Liver (tissue), 9 donors: ENCODE data around the gene CBX4. TPM values are rescaled to one million over a fixed set of nuclear protein-coding genes. Genes with fewer than 3 reads are reported as not detected.

Experiments
- DNase-seq: peaks from one replicate; pipeline ENCODE4 v3.0.0-alpha.2; 2017; ENCODE audit warnings: low spot score
- H3K27ac ChIP-seq, 2 donors: one replicate each; pipeline ENCODE4 v1.7.0; 2013; ENCODE audit warnings: inconsistent platforms in 2 of 2, low read length in 2 of 2, control low read depth in 1 of 2, low read depth in 1 of 2, mild to moderate bottlenecking in 1 of 2
- H3K27me3 ChIP-seq, 4 donors: one replicate each; pipeline versions ENCODE4 v1.6.1 to v1.7.0; 2013; ENCODE audit warnings: low read length in 3 of 4, inconsistent platforms in 1 of 4, mild to moderate bottlenecking in 1 of 4, moderate library complexity in 1 of 4; ENCODE audit not compliant: control insufficient read depth in 4 of 4, insufficient read depth in 4 of 4
- H3K36me3 ChIP-seq, 4 donors: one replicate each; pipeline versions ENCODE4 v1.6.1 to v1.7.0; 2013; ENCODE audit warnings: low read length in 3 of 4, mild to moderate bottlenecking in 3 of 4, low read depth in 1 of 4, moderate library complexity in 1 of 4; ENCODE audit not compliant: control insufficient read depth in 4 of 4, insufficient read depth in 3 of 4
- H3K4me1 ChIP-seq, 4 donors: one replicate each; pipeline versions ENCODE4 v1.6.1 to v1.7.0; 2013; ENCODE audit warnings: low read length in 3 of 4, mild to moderate bottlenecking in 3 of 4, moderate library complexity in 1 of 4; ENCODE audit not compliant: control insufficient read depth in 4 of 4, insufficient read depth in 4 of 4
- H3K4me3 ChIP-seq, 3 donors: one replicate each; pipeline versions ENCODE4 v1.6.1 to v1.7.0; 2013; ENCODE audit warnings: low read length in 3 of 3, control low read depth in 1 of 3, low read depth in 1 of 3, mild to moderate bottlenecking in 1 of 3
- H3K9ac ChIP-seq, 2 donors: one replicate each; pipeline ENCODE4 v1.7.0; 2013; ENCODE audit warnings: low read length in 2 of 2, mild to moderate bottlenecking in 2 of 2, moderate library complexity in 2 of 2, control low read depth in 1 of 2, low read depth in 1 of 2
- H3K9me3 ChIP-seq, 4 donors: one replicate each; pipeline versions ENCODE4 v1.6.1 to v1.7.0; 2013; ENCODE audit warnings: low read length in 3 of 4; ENCODE audit not compliant: control insufficient read depth in 4 of 4
- EGR1 ChIP-seq, 2 donors: IDR thresholded peaks; 2 replicates each; pipeline ENCODE4 v1.6.1; 2016 to 2018; ENCODE audit warnings: antibody characterized with exemption in 2 of 2, low read depth in 2 of 2
- FOXA1 ChIP-seq: IDR thresholded peaks from 2 replicates; pipeline ENCODE4 v1.6.1; 2016; ENCODE audit warnings: antibody characterized with exemption
- FOXA2 ChIP-seq: IDR thresholded peaks from 2 replicates; pipeline ENCODE4 v1.6.1; 2016; ENCODE audit warnings: antibody characterized with exemption
- GABPA ChIP-seq, 2 donors: IDR thresholded peaks in 1 of 2; conservative IDR thresholded peaks in 1 of 2; 2 replicates each; pipeline ENCODE4 v1.6.1; 2016; ENCODE audit warnings: antibody characterized with exemption in 2 of 2, mild to moderate bottlenecking in 1 of 2, moderate library complexity in 1 of 2
- HNF4A ChIP-seq, 2 donors: conservative IDR thresholded peaks; 2 replicates each; pipeline ENCODE4 v1.6.1; 2016; ENCODE audit warnings: antibody characterized with exemption in 2 of 2, mild to moderate bottlenecking in 2 of 2
- HNF4G ChIP-seq: IDR thresholded peaks from 2 replicates; pipeline ENCODE4 v1.6.1; 2016; ENCODE audit warnings: antibody characterized with exemption
- JUND ChIP-seq, 2 donors: IDR thresholded peaks; 2 replicates each; pipeline ENCODE4 v1.6.1; 2016; ENCODE audit warnings: antibody characterized with exemption in 2 of 2
- NR2F2 ChIP-seq: IDR thresholded peaks from 2 replicates; pipeline ENCODE4 v1.6.1; 2016; ENCODE audit warnings: antibody characterized with exemption
- RAD21 ChIP-seq, 2 donors: IDR thresholded peaks; 2 replicates each; pipeline ENCODE4 v1.6.1; 2016; ENCODE audit warnings: antibody characterized with exemption in 2 of 2, mild to moderate bottlenecking in 2 of 2
- RXRA ChIP-seq, 2 donors: IDR thresholded peaks; 2 replicates each; pipeline ENCODE4 v1.6.1; 2017 to 2018; ENCODE audit warnings: antibody characterized with exemption in 2 of 2, mild to moderate bottlenecking in 1 of 2
- SP1 ChIP-seq: IDR thresholded peaks from 2 replicates; pipeline ENCODE4 v1.6.1; 2018; ENCODE audit warnings: antibody characterized with exemption, mild to moderate bottlenecking
- TAF1 ChIP-seq: conservative IDR thresholded peaks from 2 replicates; pipeline ENCODE4 v1.6.1; 2016; ENCODE audit warnings: antibody characterized with exemption, mild to moderate bottlenecking
- WGBS: extraction: QIAGEN DNeasy Blood & Tissue Kit; methylation state at CpG from one replicate; pipeline ENCODE4 v1.1.7; 2013; 5-methylcytosine and 5-hydroxymethylcytosine counted together
- polyA plus RNA-seq, 2 donors: library from polyadenylated mRNA; stranded (reverse) in 1 of 2; unstranded in 1 of 2; fragments of 200-250 nt in 1 of 2; fragments of >200 nt in 1 of 2; fragmentation: Nextera tagmentation in 1 of 2; extraction: Ambion mirVana in 1 of 2; gene quantifications; one replicate each; pipeline versions ENCODE4 v1.2.1 to v1.2.3, GENCODE V29; 2013 to 2015
- total RNA-seq, 2 donors: library from RNA; depleted of rRNA; stranded (reverse); fragments of >200 nt; gene quantifications; one replicate each; pipeline ENCODE4 v1.2.3, GENCODE V29; 2014
- TF ChIP-seq, protein P1 (sequence below): IDR thresholded peaks from 2 replicates; pipeline ENCODE4 v1.6.1; 2016; ENCODE audit warnings: antibody characterized with exemption
- TF ChIP-seq, protein P2 (sequence below): fragments of 150-350 bp; IDR thresholded peaks from 2 replicates; pipeline ENCODE4 v1.5.1; 2017; ENCODE audit warnings: improper control_type of control experiment, low read depth, low read length; ENCODE audit not compliant: missing input control
- TF ChIP-seq, protein P3 (sequence below): IDR thresholded peaks from 2 replicates; pipeline ENCODE4 v1.6.1; 2016; ENCODE audit warnings: antibody characterized with exemption, mild to moderate bottlenecking
- TF ChIP-seq, protein P4 (sequence below): IDR thresholded peaks from 2 replicates; pipeline ENCODE4 v1.6.1; 2016; ENCODE audit warnings: antibody characterized with exemption
- donor health status: healthy.
- donor health status: healthy.
- donor health status: healthy.
- donor health status: healthy.
- donor health status: healthy.

The CBX4 gene
- total and polyA plus RNA-seq, 4 donors = 4.8 to 8.9 (median 6.3) TPM

DNA sequence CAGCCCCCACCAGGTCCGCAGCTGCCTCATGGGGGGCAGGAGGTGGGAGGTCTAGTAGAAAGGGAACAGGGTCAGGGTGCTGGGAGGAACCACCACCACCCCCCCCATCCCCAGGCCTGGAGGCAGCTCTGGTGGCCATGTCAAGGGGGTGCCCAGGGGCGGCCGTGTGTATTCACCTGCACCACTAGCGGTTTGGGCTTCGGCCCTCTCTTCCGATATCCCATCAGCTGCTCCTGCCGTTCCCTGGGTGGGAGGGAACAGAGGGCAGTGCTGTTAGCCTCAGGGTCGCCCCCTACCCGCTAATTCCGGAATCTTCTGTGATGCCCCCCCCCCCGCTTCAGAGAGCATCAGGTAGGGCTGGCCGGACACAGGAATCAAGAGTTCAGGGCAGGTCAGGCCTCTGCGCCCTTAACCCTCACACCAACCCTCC is 3.8 kb downstream of the CBX4 start:
- H3K9me3 ChIP-seq = no peaks in the 10 kb centered on the region
- DNase-seq = no peak
- no peak overlapping the region for H3K4me3 ChIP-seq
- H3K4me1 ChIP-seq = peaks cover 35 to 73% (median 48%) of the 10 kb centered on the region in 4 donors
- no peak overlapping the region for H3K9ac ChIP-seq
- H3K36me3 ChIP-seq = peaks cover 0 to 4% (median 1%) of the 10 kb centered on the region in 4 donors
- no peak overlapping the region for H3K27ac ChIP-seq
- TF ChIP-seq, protein P1, sequence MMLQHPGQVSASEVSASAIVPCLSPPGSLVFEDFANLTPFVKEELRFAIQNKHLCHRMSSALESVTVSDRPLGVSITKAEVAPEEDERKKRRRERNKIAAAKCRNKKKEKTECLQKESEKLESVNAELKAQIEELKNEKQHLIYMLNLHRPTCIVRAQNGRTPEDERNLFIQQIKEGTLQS = no peak
- TF ChIP-seq JUND (IDR thresholded peaks at IDR 0.05) (no peak), SP1 (no peak), HNF4A (conservative IDR thresholded peaks at IDR 0.05) (no peak), RAD21 (IDR thresholded peaks at IDR 0.05) (no peak), EGR1 (IDR thresholded peaks at IDR 0.05; ENCODE audit: low read depth in 2 of 2) (no peak), NR2F2 (no peak), RXRA (IDR thresholded peaks at IDR 0.05) (no peak), GABPA (IDR thresholded peaks at IDR 0.05 in 1 of 2, conservative IDR thresholded peaks at IDR 0.05 in 1 of 2) (no peak), HNF4G (no peak), TAF1 (no peak), FOXA1 (no peak), FOXA2 (no peak)
- TF ChIP-seq, protein P2, sequence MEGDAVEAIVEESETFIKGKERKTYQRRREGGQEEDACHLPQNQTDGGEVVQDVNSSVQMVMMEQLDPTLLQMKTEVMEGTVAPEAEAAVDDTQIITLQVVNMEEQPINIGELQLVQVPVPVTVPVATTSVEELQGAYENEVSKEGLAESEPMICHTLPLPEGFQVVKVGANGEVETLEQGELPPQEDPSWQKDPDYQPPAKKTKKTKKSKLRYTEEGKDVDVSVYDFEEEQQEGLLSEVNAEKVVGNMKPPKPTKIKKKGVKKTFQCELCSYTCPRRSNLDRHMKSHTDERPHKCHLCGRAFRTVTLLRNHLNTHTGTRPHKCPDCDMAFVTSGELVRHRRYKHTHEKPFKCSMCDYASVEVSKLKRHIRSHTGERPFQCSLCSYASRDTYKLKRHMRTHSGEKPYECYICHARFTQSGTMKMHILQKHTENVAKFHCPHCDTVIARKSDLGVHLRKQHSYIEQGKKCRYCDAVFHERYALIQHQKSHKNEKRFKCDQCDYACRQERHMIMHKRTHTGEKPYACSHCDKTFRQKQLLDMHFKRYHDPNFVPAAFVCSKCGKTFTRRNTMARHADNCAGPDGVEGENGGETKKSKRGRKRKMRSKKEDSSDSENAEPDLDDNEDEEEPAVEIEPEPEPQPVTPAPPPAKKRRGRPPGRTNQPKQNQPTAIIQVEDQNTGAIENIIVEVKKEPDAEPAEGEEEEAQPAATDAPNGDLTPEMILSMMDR = no peak
- TF ChIP-seq, protein P3, sequence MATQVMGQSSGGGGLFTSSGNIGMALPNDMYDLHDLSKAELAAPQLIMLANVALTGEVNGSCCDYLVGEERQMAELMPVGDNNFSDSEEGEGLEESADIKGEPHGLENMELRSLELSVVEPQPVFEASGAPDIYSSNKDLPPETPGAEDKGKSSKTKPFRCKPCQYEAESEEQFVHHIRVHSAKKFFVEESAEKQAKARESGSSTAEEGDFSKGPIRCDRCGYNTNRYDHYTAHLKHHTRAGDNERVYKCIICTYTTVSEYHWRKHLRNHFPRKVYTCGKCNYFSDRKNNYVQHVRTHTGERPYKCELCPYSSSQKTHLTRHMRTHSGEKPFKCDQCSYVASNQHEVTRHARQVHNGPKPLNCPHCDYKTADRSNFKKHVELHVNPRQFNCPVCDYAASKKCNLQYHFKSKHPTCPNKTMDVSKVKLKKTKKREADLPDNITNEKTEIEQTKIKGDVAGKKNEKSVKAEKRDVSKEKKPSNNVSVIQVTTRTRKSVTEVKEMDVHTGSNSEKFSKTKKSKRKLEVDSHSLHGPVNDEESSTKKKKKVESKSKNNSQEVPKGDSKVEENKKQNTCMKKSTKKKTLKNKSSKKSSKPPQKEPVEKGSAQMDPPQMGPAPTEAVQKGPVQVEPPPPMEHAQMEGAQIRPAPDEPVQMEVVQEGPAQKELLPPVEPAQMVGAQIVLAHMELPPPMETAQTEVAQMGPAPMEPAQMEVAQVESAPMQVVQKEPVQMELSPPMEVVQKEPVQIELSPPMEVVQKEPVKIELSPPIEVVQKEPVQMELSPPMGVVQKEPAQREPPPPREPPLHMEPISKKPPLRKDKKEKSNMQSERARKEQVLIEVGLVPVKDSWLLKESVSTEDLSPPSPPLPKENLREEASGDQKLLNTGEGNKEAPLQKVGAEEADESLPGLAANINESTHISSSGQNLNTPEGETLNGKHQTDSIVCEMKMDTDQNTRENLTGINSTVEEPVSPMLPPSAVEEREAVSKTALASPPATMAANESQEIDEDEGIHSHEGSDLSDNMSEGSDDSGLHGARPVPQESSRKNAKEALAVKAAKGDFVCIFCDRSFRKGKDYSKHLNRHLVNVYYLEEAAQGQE = no peak
- TF ChIP-seq, protein P4, sequence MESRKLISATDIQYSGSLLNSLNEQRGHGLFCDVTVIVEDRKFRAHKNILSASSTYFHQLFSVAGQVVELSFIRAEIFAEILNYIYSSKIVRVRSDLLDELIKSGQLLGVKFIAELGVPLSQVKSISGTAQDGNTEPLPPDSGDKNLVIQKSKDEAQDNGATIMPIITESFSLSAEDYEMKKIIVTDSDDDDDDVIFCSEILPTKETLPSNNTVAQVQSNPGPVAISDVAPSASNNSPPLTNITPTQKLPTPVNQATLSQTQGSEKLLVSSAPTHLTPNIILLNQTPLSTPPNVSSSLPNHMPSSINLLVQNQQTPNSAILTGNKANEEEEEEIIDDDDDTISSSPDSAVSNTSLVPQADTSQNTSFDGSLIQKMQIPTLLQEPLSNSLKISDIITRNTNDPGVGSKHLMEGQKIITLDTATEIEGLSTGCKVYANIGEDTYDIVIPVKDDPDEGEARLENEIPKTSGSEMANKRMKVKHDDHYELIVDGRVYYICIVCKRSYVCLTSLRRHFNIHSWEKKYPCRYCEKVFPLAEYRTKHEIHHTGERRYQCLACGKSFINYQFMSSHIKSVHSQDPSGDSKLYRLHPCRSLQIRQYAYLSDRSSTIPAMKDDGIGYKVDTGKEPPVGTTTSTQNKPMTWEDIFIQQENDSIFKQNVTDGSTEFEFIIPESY = no peak
- H3K27me3 ChIP-seq = no peaks in the 10 kb centered on the region
- 58% methylated on average over 13 of the region's 13 CpGs for WGBS
